HTERT RPE-1 (cell line): ENCODE results near the gene GRAMD2B.
"Not testable (repeated sequence)": the region's sequence is repeated elsewhere in the genome, so short reads cannot be mapped to it uniquely, and the experiment has no call there.

ENCODE experiments used
- in situ Hi-C: fragments of 300-500 bp; cut with MboI; formaldehyde crosslinking; loops from 4 replicates; pipeline ENCODE4 v1.14.3; 2020; ENCODE audit warnings: low sequenced_read_pairs

The GRAMD2B gene

GRCh38 chr5:126508962-126509279 is 85.7 kb downstream of the GRAMD2B start:
- in situ Hi-C loops, result no loop called here

DNA sequence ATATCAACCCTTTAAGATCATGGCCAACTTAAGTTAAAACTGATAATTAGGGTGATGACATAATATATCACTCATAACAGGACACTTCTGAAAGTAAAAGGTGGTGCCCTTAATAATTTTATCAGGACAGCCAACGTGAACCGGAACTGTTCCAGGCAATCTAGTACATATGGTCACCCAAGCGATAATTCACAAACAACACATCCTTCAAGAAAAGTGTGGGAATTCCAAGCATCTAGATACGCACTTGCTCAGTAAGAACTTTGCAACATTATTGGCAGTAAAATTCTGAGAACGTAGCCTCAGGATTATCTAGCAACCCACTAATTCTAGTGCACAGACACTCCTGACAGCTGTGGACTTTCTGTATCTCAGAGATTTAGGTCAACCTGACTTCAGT is 86.1 kb downstream of the GRAMD2B start:
- in situ Hi-C loops, result no loop called here

DNA sequence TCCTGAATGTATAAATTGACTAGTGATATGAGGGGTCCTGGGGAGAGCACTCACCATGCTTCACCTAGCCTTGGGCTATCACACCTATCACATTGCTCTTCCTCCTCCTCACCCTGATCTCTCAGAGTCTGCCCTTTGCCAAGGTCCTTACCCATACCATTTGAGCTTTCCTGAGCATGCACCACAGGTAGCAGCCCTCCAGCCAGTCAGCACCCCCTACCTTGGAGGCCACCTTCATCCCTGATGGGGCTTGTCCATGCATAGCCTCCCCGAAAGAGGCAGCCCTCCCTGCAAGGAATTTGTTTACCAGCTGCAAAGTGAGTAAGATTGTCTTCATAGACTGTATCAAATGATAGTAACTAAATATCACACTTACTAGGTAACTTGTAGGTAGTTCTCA is 88.8 kb downstream of the GRAMD2B start:
- in situ Hi-C loops, result no loop called here

DNA sequence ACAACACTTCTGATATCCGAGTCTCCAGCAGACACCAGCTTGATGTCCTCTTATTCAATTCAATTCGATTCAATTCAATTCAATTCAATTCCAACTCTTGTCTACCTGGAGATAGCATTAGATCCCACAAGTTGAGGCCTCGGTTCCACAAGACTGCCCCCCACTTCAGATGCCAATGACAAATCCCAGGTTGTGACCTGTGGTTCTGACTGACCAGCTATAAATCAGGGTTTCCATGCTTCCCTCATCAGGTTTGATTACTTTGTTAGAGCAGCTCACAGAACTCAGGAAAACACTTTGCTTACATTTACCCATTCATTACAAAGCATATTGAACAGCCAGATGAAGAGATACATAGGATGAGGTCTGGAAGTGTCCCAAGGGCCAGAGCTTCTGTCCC is 89.2 kb downstream of the GRAMD2B start:
- in situ Hi-C loops, result no loop called here

GRCh38 chr5:126513302-126513701 is 90.1 kb downstream of the GRAMD2B start:
- in situ Hi-C loops, result no loop called here

DNA sequence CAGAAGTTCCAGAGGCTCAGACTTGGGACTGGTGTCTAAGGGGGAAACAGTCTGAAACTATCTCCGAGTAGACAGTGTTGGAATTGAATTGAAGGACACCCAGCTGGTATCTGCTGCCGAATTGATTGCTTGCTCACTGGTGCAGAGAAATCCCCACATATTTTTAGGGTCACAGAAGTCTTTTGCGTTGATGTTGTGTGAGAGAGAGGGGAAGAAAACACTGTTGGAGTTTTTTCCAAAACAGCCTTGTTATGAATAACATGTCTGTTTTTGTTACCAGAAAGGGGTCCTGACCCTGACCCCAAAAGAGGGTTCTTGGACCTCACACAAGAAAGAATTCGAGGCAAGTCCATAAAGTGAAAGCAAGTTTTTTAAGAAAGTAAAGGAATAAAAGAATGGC is 90.5 kb downstream of the GRAMD2B start:
- in situ Hi-C loops, result no loop called here

DNA sequence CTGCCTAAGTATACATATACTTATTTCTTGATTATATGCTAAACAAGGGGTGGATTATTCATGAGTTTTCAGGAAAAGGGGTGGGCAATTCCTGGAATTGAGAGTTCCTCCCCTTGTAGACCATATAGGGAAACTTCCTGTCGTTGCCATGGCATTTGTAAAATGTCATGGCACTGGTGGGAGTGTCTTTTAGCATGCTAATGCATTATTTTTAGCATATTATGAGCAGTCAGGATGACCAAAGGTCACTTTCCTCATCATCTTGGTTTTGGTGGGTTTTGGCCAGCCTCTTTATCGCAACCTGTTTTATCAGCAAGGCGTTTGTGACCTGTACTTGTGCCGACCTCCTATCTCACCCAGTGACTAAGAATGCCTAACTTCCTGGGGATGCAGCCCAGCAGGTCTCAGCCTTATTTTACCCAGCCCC is 90.9 kb downstream of the GRAMD2B start:
- in situ Hi-C loops, result no loop called here

- in situ Hi-C loops, result no loop called here
Observed at GRCh38 chr5:126514558-126515141, 91.4 kb downstream of the GRAMD2B start.

DNA sequence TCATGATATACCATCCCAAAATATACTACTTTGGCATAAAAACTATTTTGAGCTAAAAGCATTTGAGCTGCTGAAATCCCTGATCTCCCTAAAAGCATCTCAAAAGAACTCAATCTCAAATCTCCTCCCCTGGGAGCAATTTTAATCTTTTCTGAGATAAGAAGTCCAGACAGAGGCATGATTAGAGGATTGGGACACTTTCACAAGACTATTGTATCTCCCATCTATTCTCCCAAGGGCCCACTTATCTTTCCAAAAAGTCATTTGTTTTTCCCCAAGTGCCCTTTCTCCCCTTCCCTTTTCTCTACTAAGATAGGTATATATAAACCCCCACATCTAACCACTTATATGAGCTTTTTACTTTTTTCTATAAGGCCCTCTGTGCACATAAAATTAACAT is 92.1 kb downstream of the GRAMD2B start:
- in situ Hi-C loops, result no loop called here

- in situ Hi-C loops, result no loop called here
Observed at GRCh38 chr5:126516133-126516532, 92.9 kb downstream of the GRAMD2B start.

GRCh38 chr5:126516852-126517251 is 93.6 kb downstream of the GRAMD2B start:
- in situ Hi-C loops, result no loop called here

DNA sequence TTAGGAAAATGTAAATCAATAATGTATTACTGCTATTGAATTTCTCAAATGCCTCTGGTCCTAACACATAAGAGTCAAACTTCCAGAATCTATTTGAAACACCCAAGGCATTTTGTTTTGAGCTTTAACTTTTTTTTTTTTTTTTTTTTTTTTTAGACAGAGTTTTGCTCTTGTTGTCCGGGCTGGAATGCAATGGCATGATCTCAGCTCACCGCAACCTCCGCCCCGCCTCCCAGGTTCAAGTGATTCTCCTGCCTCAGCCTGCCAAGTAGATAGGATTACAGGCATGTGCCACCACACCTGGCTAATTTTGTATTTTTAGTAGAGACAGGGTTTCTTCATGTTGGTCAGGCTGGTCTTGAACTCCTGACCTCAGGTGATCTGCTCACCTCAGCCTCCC is 96.0 kb downstream of the GRAMD2B start:
- in situ Hi-C loops, result not testable (repeated sequence)

GRCh38 chr5:126519637-126520592 is 96.7 kb downstream of the GRAMD2B start:
- in situ Hi-C loops, result no loop called here

GRCh38 chr5:126520593-126520953 is 97.4 kb downstream of the GRAMD2B start:
- in situ Hi-C loops, result no loop called here

GRCh38 chr5:126521130-126521529 is 97.9 kb downstream of the GRAMD2B start:
- in situ Hi-C loops, result no loop called here

DNA sequence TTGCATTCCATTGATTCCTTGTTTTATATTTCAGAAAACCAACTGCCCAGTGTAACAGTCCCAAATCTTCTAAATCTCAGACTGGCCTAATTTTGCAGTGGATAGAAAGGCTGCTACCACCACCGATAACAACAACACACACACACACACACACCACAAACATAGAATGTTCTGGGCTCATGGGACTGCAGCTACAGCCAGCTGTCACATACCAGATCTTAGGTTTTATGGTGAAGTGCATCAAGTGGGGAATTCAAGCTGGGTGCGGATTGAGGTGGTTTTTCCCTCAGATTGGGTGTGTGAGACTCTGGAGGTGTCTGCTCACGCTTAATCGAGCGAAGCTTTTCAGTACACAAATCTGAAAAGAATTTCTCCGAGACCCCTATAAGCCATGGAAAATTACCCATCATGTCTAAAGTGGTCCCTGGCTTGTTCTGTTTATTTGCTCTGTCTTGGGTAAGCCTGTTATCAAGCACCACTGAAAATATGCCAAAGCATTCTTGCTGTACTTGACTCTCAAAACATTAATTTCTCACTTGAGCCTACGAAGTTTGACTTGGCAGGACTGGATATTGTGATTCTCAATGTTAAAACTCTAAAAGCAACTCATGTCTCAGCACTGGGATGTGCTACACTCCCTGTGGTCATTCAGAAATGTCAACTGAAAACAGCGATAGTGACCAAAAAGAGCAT is 100.8 kb downstream of the GRAMD2B start:
- in situ Hi-C loops, result no loop called here

GRCh38 chr5:126525630-126526245 is 102.5 kb downstream of the GRAMD2B start:
- in situ Hi-C loops, result no loop called here

- in situ Hi-C loops, result no loop called here
Observed at GRCh38 chr5:126526493-126526892, 103.3 kb downstream of the GRAMD2B start.

GRCh38 chr5:126527158-126527557 is 103.9 kb downstream of the GRAMD2B start:
- in situ Hi-C loops, result no loop called here

- in situ Hi-C loops, result no loop called here
Observed at GRCh38 chr5:126527892-126528291, 104.7 kb downstream of the GRAMD2B start.

GRCh38 chr5:126531543-126532120 is 108.4 kb downstream of the GRAMD2B start:
- in situ Hi-C loops, result no loop called here
